Sigmoid colon (tissue), 4 donors: ENCODE measurements around the gene BRF1.
"Not testable (repeated sequence)": the region's sequence is repeated elsewhere in the genome, so short reads cannot be mapped to it uniquely, and the experiment has no call there.

Experiments
- EP300 ChIP-seq, 4 donors: sonication (generic); formaldehyde crosslinking; IDR thresholded peaks; one replicate each; pipeline ENCODE4 v1.6.1; 2017; ENCODE audit warnings: antibody characterized with exemption in 4 of 4
- POLR2AphosphoS5 ChIP-seq, 4 donors: sonication (generic); formaldehyde crosslinking; IDR thresholded peaks; one replicate each; pipeline ENCODE4 v1.6.1; 2017; ENCODE audit warnings: antibody characterized with exemption in 4 of 4
- TF ChIP-seq, protein P1 (sequence below), 4 experiments: fragments of 450-650 bp in 3 of 4; fragments of 200-600 bp in 1 of 4; IDR thresholded peaks; one replicate each; pipeline ENCODE4 v1.5.1; 2016 to 2019; ENCODE audit warnings: antibody characterized with exemption in 4 of 4, mild to moderate bottlenecking in 3 of 4, moderate library complexity in 2 of 4

DNA sequence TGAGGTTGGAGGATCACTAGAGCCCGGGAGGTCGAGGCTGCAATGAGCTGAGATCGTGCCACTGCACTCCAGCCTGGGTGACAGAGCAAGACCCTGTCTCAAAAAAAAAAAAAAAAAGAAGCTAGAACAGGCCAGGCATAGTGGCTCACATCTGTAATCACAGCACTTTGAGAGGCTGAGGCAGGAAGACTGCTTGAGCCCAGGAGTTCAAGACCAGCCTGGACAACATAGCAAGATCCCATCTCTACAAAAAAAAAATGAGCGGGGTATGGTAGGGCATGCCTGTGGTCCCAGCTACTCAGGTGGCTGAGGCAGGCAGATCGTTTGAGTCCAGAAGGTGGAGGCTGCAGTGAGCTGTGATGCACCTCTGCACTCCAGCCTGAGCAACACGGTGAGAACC is 11.9 kb downstream of the BRF1 start:
- TF ChIP-seq, protein P1, sequence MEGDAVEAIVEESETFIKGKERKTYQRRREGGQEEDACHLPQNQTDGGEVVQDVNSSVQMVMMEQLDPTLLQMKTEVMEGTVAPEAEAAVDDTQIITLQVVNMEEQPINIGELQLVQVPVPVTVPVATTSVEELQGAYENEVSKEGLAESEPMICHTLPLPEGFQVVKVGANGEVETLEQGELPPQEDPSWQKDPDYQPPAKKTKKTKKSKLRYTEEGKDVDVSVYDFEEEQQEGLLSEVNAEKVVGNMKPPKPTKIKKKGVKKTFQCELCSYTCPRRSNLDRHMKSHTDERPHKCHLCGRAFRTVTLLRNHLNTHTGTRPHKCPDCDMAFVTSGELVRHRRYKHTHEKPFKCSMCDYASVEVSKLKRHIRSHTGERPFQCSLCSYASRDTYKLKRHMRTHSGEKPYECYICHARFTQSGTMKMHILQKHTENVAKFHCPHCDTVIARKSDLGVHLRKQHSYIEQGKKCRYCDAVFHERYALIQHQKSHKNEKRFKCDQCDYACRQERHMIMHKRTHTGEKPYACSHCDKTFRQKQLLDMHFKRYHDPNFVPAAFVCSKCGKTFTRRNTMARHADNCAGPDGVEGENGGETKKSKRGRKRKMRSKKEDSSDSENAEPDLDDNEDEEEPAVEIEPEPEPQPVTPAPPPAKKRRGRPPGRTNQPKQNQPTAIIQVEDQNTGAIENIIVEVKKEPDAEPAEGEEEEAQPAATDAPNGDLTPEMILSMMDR (IDR thresholded peaks at IDR 0.05), result not testable (repeated sequence)
- TF ChIP-seq POLR2AphosphoS5, EP300 (IDR thresholded peaks at IDR 0.05): not testable (repeated sequence)
